ENCODE measurements around the gene CLEC18B.

Gene CLEC18B

DNA sequence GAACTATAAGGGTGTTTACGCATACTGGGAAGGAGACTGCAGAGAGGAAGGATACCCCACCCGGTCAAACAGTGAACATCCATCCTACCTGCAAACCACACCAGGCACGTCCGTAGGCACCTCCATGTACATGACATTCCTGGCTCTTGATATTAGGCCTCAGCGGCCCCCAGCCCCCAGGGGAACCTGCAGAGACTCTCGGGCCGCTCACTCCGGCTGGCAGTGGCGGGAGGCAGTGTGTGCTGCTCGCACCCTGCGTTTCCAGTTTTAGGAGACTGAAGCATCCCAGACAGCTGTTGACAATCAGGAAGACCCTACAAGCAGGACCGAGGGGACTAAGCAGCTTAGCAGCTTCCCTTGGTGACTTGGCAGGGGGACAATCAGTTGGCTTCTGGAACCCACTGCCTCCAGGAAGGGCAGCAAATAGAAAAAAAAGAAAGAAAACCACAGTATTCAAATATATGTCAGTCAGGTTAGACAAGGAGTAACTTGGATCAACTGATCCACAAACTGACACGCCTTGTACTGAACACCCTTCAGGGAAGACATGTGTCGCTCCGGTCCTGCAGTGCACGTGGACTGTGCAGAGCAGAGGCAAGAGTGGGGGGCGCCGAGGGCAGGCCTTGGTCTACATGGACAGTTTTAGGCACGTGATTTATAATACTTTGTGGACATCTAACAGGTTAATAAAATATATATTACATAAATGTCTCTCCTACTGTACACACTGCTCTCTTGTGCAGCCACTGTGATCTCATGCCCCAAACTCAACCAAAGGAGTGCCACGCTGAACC, 29.9 kb upstream of the CLEC18B start:
- TF ChIP-seq, protein P1, sequence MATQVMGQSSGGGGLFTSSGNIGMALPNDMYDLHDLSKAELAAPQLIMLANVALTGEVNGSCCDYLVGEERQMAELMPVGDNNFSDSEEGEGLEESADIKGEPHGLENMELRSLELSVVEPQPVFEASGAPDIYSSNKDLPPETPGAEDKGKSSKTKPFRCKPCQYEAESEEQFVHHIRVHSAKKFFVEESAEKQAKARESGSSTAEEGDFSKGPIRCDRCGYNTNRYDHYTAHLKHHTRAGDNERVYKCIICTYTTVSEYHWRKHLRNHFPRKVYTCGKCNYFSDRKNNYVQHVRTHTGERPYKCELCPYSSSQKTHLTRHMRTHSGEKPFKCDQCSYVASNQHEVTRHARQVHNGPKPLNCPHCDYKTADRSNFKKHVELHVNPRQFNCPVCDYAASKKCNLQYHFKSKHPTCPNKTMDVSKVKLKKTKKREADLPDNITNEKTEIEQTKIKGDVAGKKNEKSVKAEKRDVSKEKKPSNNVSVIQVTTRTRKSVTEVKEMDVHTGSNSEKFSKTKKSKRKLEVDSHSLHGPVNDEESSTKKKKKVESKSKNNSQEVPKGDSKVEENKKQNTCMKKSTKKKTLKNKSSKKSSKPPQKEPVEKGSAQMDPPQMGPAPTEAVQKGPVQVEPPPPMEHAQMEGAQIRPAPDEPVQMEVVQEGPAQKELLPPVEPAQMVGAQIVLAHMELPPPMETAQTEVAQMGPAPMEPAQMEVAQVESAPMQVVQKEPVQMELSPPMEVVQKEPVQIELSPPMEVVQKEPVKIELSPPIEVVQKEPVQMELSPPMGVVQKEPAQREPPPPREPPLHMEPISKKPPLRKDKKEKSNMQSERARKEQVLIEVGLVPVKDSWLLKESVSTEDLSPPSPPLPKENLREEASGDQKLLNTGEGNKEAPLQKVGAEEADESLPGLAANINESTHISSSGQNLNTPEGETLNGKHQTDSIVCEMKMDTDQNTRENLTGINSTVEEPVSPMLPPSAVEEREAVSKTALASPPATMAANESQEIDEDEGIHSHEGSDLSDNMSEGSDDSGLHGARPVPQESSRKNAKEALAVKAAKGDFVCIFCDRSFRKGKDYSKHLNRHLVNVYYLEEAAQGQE (IDR thresholded peaks at IDR 0.05; ENCODE audit: insufficient read depth in 1 of 2, low read depth in 2 of 2, low read length in 2 of 2): no peak
- TF ChIP-seq FOXP2 (optimal IDR thresholded peaks at IDR 0.05; ENCODE audit: borderline replicate concordance, extremely low read depth, extremely low read length, insufficient read depth): no peak
- no peak for TF ChIP-seq SIN3A (IDR thresholded peaks at IDR 0.05; ENCODE audit: borderline replicate concordance, insufficient read depth, low read length)
- TF ChIP-seq POLR2AphosphoS5 (IDR thresholded peaks at IDR 0.05; ENCODE audit: low read depth, low read length): no peak
- no peak for TF ChIP-seq TAF1 (IDR thresholded peaks at IDR 0.05; ENCODE audit: borderline replicate concordance, insufficient read depth, low read length)

DNA sequence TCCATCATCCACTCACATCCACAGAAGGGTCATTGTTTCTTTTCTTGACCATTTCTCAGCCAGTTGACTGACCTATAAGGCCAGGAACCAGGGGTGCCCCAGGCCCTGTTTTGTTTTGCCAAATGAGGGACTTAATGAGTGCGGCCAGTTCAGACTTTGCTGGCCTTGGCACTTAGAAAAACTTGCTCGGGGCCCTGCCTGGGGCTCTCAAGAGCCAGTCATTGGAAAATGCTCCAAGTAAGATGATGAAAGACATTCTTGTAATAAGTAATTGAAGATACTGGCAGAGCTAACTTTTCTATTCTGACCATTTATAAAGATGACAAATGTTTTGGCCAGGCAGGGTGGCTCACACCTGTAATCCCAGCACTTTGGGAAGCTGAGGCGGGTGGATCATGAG, 29.0 kb upstream of the CLEC18B start:
- TF ChIP-seq, protein P1 (IDR thresholded peaks at IDR 0.05; ENCODE audit: insufficient read depth in 1 of 2, low read depth in 2 of 2, low read length in 2 of 2): no peak
- no peak for TF ChIP-seq FOXP2 (optimal IDR thresholded peaks at IDR 0.05; ENCODE audit: borderline replicate concordance, extremely low read depth, extremely low read length, insufficient read depth)
- TF ChIP-seq POLR2AphosphoS5 (IDR thresholded peaks at IDR 0.05; ENCODE audit: low read depth, low read length): no peak
- TF ChIP-seq TAF1 (IDR thresholded peaks at IDR 0.05; ENCODE audit: borderline replicate concordance, insufficient read depth, low read length): no peak

DNA sequence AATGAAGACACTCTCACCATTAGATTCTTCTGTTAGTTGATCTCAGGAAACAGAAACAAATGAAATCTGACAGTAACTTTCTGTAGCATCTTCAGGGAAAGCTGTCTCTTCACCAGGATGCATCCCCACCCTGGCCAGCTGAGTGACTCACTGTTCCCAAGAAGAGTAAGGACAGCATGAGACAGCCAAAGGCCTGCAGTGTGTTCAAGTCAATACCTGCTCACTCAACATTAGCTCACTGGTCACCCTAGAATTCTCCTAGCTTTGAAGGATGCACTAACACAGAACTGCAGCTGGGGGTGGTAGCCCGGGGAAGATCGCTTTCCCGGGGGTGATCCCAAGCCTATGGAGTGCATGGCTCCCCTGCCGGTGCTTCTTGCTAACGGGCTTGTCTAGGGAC, 28.2 kb upstream of the CLEC18B start:
- TF ChIP-seq TAF1 (IDR thresholded peaks at IDR 0.05; ENCODE audit: borderline replicate concordance, insufficient read depth, low read length) (no peak), FOXP2 (optimal IDR thresholded peaks at IDR 0.05; ENCODE audit: borderline replicate concordance, extremely low read depth, extremely low read length, insufficient read depth) (no peak), POLR2AphosphoS5 (IDR thresholded peaks at IDR 0.05; ENCODE audit: low read depth, low read length) (no peak), SIN3A (IDR thresholded peaks at IDR 0.05; ENCODE audit: borderline replicate concordance, insufficient read depth, low read length) (no peak)
- TF ChIP-seq, protein P1 (IDR thresholded peaks at IDR 0.05; ENCODE audit: insufficient read depth in 1 of 2, low read depth in 2 of 2, low read length in 2 of 2): no peak

DNA sequence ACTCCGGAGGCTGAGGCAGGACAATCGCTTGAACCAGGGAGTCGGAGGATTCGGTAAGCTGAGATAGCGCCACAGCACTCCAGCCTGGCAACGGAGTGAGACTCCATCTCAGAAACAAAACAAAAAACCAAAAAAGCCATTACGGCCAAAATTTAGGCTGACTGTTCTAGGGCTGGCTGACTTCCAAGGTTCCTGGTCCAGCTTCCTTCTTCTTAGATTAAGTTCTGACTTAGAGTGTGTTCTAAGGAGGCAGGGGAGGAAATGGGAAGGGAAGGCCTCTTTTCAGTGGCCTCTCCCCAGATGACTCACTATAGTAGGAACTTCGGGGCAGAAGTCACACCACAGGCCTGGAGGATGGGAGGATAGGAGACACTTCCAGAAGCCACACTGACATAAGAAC, 27.7 kb upstream of the CLEC18B start:
- TF ChIP-seq FOXP2 (optimal IDR thresholded peaks at IDR 0.05; ENCODE audit: borderline replicate concordance, extremely low read depth, extremely low read length, insufficient read depth): no peak

DNA sequence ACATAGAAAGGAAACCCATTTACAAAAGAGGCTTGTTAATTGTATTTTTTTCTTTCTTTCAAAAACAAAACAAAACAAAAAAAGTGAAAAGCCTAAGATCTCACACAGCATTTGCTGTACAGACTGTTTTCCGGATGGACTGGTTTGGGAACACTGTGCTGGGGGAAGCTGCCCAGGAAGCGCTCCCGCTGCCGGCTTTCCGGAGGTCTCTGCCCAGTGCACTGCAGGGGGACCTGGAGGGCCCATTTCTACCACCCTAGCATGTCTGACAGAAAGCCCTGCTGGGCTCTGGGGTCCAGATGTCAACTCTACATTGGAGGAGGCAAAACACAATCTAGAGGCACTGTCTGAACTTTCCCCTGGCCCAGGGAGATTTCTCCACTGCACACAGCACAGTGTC, 26.3 kb upstream of the CLEC18B start:
- TF ChIP-seq POLR2AphosphoS5 (IDR thresholded peaks at IDR 0.05; ENCODE audit: low read depth, low read length): no peak
- no peak for TF ChIP-seq FOXP2 (optimal IDR thresholded peaks at IDR 0.05; ENCODE audit: borderline replicate concordance, extremely low read depth, extremely low read length, insufficient read depth)
- TF ChIP-seq, protein P1 (IDR thresholded peaks at IDR 0.05; ENCODE audit: insufficient read depth in 1 of 2, low read depth in 2 of 2, low read length in 2 of 2): no peak
- TF ChIP-seq TAF1 (IDR thresholded peaks at IDR 0.05; ENCODE audit: borderline replicate concordance, insufficient read depth, low read length): no peak
- no peak for TF ChIP-seq SIN3A (IDR thresholded peaks at IDR 0.05; ENCODE audit: borderline replicate concordance, insufficient read depth, low read length)

Data from PFSK-1 (cell line).